Activated naive CD4-positive, alpha-beta T cell treated with anti-CD3 and anti-CD28 coated beads, Interleukin-2, amount 50 U/mL, for 72 hours (primary cell): ENCODE results near the gene OMD. TPM values are rescaled to one million over a fixed set of nuclear protein-coding genes. Genes with fewer than 3 reads are reported as not detected.
"Not testable (repeated sequence)": the region's sequence is repeated elsewhere in the genome, so short reads cannot be mapped to it uniquely, and the experiment has no call there.

Experiments
- ATAC-seq, 2 donors: fragments of 150-1000 bp; cut with Tn5 transposase; 2 replicates each; pipeline ENCODE4 v1.10.0; 2021; ENCODE audit warnings: mild to moderate bottlenecking in 2 of 2, moderate library complexity in 2 of 2
- DNase-seq, 2 donors: peaks; one replicate each; pipeline ENCODE4 v3.0.0; 2021 to 2022; ENCODE audit warnings: low spot score in 2 of 2
- H3K27ac Mint-ChIP-seq, 2 donors: one replicate each; pipeline ENCODE4 v1.8.0; 2022; ENCODE audit warnings: mild to moderate bottlenecking in 2 of 2, mixed read lengths in 2 of 2
- H3K36me3 Mint-ChIP-seq, 2 donors: one replicate each; pipeline ENCODE4 v1.8.0; 2022; ENCODE audit warnings: mixed read lengths in 2 of 2
- H3K9me3 Mint-ChIP-seq, 2 donors: one replicate each; pipeline ENCODE4 v1.8.0; 2022; ENCODE audit warnings: mixed read lengths in 2 of 2
- total RNA-seq, 2 donors: library from RNA; stranded (reverse); gene quantifications; one replicate each; pipeline ENCODE4 v1.2.3, GENCODE V29; 2022

Gene OMD
- total RNA-seq, 2 donors from 2014 or later: not detected

- no peak for DNase-seq
- Mint-ChIP-seq H3K27ac (no peak overlapping the region), H3K9me3 (no peaks in the 10 kb centered on the region)
Observed at GRCh38 chr9:92426501-92427145, 2.4 kb upstream of the OMD start.

GRCh38 chr9:92425474-92425873 is 1.2 kb upstream of the OMD start:
- DNase-seq: no peak
- Mint-ChIP-seq H3K9me3 (no peaks in the 10 kb centered on the region), H3K36me3 (peaks cover 0 to 5% of the 10 kb centered on the region in 2 donors), H3K27ac (no peak overlapping the region)
- no peak for ATAC-seq

More at GRCh38 chr9:92426501-92427145, 2.4 kb upstream of the OMD start:
- peaks cover 0 to 6% of the 10 kb centered on the region in 2 donors for H3K36me3 Mint-ChIP-seq
- no peak for ATAC-seq

DNA sequence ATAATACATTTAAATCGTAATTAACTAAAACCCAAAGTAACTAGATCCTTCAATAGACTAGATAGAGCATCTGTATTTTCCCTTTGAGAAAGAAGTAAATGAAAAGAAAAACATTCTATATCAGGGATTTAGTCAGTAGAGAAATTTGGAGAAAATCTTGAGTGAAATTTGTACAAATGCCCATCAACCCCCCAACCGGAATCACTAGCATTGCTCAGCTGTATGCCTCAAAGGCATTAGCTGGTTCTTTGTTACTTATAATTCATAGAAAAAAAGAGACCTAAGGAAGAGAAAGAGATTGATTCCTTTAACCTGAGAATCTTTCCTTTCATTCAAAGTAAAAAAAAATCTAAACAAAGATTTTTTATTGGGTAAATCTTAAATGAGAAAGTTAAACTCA is 659 bp downstream of the OMD start:
- H3K9me3 Mint-ChIP-seq: no peaks in the 10 kb centered on the region
- ATAC-seq (no peak), DNase-seq (no peak)
- H3K36me3 Mint-ChIP-seq: peaks cover 0 to 6% of the 10 kb centered on the region in 2 donors
- no peak overlapping the region for H3K27ac Mint-ChIP-seq

DNA sequence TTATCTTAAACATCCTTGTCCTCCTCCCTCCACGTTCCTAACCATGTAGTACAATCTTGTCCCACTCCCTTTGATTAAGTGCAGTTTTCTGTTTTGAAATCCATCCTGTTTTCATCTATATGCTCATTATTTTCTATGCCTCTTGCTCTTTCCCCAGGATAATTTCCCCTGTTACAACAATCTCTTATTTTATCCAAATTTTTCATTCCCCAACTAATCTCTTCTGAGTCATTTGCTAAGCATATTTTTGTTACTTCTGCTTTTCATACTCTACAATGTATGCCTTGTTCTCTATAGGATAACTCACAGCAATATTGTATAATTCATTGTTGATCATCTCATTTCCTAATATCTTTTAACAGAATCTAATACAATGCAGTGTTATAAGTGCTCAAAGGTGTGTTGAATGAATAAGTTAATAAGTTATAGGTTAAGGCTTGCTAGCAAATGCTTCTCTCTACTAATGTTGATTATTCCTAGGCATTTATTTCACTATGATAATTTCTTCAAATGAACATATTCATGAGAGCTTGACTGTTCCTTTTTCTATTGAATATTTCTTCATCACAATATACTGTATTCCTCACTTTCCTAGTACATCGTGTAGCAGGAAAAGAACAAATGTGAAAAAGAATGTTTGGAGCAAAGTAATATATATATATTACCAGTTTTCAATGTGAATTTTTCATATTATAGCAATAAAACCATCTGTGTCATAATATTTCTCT is 1.5 kb downstream of the OMD start:
- no peak for ATAC-seq
- no peaks in the 10 kb centered on the region for H3K9me3 Mint-ChIP-seq
- no peak overlapping the region for H3K27ac Mint-ChIP-seq
- H3K36me3 Mint-ChIP-seq: peaks cover 0 to 6% of the 10 kb centered on the region in 2 donors
- no peak for DNase-seq

GRCh38 chr9:92414566-92414965 is 9.7 kb downstream of the OMD start:
- H3K27ac Mint-ChIP-seq: no peak overlapping the region
- ATAC-seq (no peak), DNase-seq (no peak)
- peaks cover 0 to 5% of the 10 kb centered on the region in 2 donors for H3K36me3 Mint-ChIP-seq
- H3K9me3 Mint-ChIP-seq: no peaks in the 10 kb centered on the region

DNA sequence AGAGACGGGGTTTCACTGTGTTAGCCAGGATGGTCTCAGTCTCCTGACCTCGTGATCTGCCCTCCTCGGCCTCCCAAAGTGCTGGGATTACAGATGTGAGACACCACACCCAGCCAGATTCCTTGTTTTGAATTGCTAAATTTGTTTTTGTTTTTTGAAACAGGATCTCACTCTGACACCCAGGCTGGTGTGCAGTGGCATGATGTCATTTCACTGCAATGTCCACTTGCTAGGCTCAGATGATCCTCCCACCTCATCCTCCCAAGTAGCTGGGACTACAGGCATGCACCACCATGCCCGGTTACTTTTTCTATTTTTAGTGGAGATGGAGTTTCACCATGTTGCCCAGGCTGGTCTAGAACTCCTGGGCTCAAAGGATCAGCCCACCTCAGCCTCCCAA is 13.1 kb downstream of the OMD start:
- H3K9me3 Mint-ChIP-seq, DNase-seq, H3K36me3 Mint-ChIP-seq, ATAC-seq: not testable (repeated sequence)
- H3K27ac Mint-ChIP-seq: peak overlapping the region in 1 of 2 donors; percentile 90

DNA sequence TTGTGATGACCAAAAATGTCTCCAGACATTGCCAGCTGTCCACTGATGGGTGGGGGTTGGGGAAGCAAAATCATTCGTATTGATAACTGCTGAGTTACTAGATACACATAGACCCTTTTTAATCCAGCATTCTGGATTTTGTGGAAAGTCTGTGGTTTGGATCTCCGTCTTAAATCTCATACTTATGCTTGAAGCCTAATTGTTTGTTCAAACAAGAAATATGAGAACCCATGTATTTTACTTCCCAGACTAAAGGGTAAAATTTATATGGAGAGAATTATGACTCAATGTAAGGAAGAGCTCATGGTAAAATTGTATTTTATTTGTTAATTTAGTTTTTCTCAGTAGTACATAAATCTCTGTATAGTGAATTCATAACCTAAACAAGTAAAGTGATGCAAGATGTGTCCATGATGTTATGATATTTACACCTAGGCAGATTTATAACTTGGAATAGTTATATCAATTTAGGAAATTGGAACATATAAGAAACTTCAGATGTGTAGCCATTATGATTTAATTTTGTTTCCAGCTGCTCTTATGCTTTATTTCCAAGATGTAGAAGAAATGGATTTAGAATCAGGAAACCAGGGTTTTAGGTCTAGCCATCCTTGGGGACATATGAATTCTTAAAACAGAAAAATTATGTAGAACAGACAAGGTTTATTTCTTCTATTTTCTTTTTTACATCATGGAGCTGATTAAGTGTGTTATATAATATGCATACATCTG is 15.4 kb downstream of the OMD start:
- ATAC-seq (no peak), DNase-seq (no peak)
- Mint-ChIP-seq H3K27ac (no peak overlapping the region), H3K36me3 (peaks cover 0 to 5% of the 10 kb centered on the region in 2 donors), H3K9me3 (no peaks in the 10 kb centered on the region)

- Mint-ChIP-seq H3K9me3 (no peaks in the 10 kb centered on the region), H3K36me3 (peaks cover 0 to 5% of the 10 kb centered on the region in 2 donors), H3K27ac (no peak overlapping the region)
- DNase-seq (no peak), ATAC-seq (no peak)
Observed at GRCh38 chr9:92407818-92408217, 16.5 kb downstream of the OMD start.

DNA sequence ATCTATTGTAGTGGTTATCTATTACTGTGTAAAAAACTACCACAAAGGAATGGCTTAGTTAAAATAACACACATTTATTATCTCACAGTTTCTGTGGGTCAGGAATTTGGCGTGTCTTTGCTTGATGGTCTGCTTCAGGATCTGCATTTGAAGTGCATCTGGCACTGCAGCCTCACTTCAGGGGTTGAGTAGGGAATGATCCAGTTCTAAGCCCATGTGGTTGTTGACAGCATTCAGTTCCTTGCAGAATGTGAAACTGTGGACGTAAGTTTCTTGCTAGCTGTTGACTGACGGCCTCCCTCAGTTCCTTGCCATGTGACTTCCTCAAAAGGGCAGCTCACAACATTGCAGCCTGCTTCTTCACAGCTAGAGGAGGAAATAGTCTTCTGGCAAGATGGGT is 17.8 kb downstream of the OMD start:
- DNase-seq (peak in 1 of 2 donors; percentile 3), ATAC-seq (peak; percentile 71 to 80)
- Mint-ChIP-seq H3K27ac (peak overlapping the region; percentile 17 to 74), H3K36me3 (no peaks in the 10 kb centered on the region), H3K9me3 (no peaks in the 10 kb centered on the region)

DNA sequence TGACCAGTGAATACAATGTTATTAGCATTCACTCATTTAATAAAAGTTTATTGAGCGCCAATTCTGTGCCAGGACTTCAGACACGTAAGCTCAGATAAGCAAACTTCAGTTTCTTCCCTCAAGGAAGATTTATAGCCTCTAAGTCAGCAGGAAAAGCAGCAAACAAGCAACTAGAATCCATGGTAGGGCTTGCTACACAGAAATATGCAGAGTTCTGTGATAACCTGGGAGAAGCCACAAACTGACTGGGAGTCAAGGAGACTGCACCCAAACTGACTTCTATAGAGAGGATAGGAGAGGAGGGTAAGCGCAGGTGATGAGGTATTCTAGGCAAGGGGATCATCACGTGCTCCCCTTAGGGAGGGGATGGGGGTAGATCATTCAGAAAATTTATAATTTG is 18.5 kb downstream of the OMD start:
- ATAC-seq (no peak), DNase-seq (no peak)
- Mint-ChIP-seq H3K9me3 (no peaks in the 10 kb centered on the region), H3K36me3 (no peaks in the 10 kb centered on the region), H3K27ac (peak overlapping the region in 1 of 2 donors; percentile 74)

DNA sequence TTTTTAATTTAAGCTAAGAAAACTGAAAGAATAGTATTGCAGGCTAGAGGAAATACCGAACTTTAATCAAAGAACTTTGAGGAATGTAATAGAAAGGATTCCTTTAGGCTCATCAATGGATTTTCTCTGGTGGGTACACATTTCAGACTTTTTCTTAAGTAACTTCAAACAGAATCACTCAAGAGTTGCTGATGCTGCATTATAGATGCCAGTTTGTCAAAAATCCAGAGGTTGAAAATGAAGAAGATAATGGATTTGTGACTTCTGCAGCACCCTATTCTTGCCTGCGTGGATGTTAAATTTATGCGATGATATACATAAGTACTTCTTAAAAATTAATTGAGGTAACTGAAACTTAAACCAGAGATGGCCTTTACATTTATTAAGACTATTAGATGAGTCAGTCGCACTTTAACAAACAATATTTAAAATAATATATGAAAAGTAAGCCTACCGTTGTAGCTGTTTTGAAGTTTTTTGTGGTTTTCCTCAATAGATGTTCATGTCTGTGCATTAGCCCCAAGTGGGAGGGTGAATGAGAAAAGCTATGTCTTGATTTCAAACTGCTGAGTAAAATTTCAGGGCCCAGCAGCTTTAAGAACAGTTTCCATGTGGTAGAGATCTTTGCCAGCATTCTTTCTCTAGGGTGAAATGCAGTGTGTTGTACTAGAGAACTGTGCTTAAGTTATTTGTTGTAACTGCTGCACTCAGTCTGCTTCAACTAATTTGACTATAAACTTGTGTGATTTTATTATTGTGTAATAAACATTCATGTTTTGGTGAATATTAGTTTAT is 20.0 kb downstream of the OMD start, which contains the start of gene OGN:
Gene OGN (minus strand): TSS at position 537 of the 795 bp plus-strand sequence. CDS start 1,171 bp downstream, outside the sequence.
- no peak for DNase-seq
- H3K9me3 Mint-ChIP-seq: no peaks in the 10 kb centered on the region
- ATAC-seq: no peak

DNA sequence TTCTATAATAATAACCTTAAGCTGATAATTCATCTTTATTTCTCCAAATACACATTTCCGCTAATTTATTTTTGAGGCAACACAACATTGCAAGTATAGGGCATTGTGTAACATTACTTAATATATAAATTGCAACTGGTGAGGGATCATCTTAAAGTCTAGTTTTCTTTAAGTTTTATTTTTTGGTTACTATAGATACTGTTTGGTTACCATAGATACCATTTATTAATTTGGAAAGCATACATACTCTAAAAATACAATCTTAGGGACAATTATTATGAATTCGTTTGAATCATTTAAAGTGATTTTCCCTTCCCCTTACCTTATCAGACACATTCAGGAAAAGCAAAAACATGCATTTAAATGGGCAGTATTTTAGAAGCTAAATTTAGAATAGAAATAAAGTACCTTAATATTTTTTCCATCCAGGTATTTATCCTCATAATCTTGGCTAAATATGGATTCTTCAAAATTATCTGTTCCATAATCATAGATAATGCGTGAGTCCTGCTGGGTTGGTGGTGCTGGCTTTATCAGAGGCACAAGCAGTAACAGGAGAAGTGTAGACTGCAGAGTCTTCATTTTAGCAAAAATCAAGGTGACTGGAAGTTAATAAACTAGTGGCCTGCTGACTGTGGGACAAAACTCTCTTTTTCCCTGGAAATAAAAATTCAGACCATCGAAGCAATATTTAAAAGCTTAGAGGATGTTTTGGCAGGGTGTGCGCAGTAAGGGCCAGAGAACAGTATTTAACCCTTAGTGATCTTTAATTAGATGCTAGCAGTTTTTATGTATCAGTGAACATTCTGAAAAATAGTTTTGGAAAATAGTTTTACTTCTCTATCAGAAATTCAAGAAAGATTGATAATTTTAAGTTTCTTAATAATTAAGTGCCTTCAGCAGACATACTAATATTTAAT is 21.2 kb downstream of the OMD start:
- Mint-ChIP-seq H3K27ac (no peak overlapping the region), H3K9me3 (no peaks in the 10 kb centered on the region), H3K36me3 (no peaks in the 10 kb centered on the region)
- no peak for DNase-seq
- no peak for ATAC-seq

More for the DNA sequence above, 20.0 kb downstream of the OMD start, which contains the start of gene OGN:
- no peaks in the 10 kb centered on the region for H3K36me3 Mint-ChIP-seq
- H3K27ac Mint-ChIP-seq: no peak within 1 kb of the TSS

DNA sequence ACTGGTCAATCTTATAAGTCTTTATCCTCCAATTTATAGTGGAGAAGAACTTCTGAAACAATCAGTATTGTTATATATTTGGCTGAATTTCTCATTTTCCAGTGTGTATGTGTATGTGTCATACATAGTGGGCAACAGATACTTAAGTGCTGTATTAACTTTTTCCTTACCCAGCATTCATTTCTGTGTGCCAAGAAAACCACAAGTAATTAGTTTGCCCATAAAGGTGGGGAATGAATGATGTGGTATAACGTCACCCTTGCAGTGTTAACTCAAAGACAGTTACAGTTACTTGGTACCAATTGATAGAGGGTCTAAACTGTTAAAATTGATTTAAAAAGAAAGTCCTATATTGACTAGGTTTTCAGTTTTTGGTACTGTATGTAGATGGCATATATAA is 21.9 kb downstream of the OMD start:
- Mint-ChIP-seq H3K9me3 (no peaks in the 10 kb centered on the region), H3K27ac (no peak overlapping the region), H3K36me3 (no peaks in the 10 kb centered on the region)
- DNase-seq (no peak), ATAC-seq (peak; percentile 43 to 44)

- DNase-seq (no peak), ATAC-seq (no peak)
- Mint-ChIP-seq H3K36me3 (no peaks in the 10 kb centered on the region), H3K27ac (no peak overlapping the region), H3K9me3 (no peaks in the 10 kb centered on the region)
Observed at GRCh38 chr9:92397853-92398252, 26.4 kb downstream of the OMD start.

DNA sequence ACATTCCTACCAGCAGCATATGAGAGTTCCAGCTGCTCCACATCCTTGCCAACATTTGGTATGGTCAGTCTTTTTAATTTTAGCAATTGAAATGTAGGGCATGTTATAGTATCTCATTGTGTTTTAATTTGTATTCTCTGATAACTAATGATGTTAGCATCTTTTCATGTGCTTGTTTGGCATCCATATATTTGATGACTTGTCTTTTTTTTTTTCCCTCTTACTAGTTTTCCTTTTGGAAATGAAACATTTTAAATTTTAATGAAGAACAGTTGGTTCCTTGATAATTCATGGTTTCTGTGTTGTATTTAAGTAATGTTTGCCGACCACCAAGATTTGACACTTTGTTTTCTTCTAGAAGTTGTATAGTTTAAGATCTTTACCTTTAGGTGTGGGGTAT is 28.7 kb downstream of the OMD start:
- no peak for ATAC-seq
- no peaks in the 10 kb centered on the region for H3K9me3 Mint-ChIP-seq
- H3K36me3 Mint-ChIP-seq: no peaks in the 10 kb centered on the region

DNA sequence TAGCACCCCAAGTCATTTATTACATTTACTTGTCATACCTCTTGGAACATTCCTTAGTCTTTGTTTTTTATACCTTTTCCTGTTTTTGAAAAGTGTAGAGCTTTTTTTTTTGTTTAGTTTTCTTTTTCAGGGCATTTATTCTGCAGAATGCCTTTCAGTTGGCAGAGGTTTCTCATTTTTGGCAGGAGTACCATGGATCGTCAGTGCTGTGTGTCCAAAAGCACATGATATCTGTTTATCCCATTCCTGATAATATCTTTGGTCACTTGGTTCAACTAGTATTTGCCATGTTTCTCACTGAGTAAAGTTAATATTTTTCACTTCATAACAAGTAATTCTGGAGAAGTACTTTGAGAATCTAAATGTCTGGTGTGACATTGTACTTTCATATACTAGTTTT is 30.6 kb downstream of the OMD start:
- Mint-ChIP-seq H3K27ac (no peak overlapping the region), H3K9me3 (no peaks in the 10 kb centered on the region), H3K36me3 (no peaks in the 10 kb centered on the region)
- DNase-seq (no peak), ATAC-seq (no peak)

More for the DNA sequence above, 28.7 kb downstream of the OMD start:
- DNase-seq: no peak
- H3K27ac Mint-ChIP-seq: no peak overlapping the region
